GM12864 (cell line): Measurements from ENCODE around the gene B4GALNT1.
A peak's percentile ranks its signal among the peaks of the same experiment; 100 is the strongest.

Source experiments
- DNase-seq: peaks from one replicate; pipeline ENCODE4 v3.0.0-alpha.2; 2011; ENCODE audit warnings: low read depth
- H3K4me3 ChIP-seq: 2 replicates; pipeline ENCODE4 v1.5.1; 2011; ENCODE audit warnings: mild to moderate bottlenecking, low read depth, low read length, control low read depth
- CTCF ChIP-seq: IDR thresholded peaks from 2 replicates; pipeline ENCODE4 v1.5.1; 2011; ENCODE audit warnings: low read depth, mild to moderate bottlenecking, moderate library complexity, low read length, control low read depth, inconsistent platforms; ENCODE audit errors: missing control alignments

Gene B4GALNT1

GRCh38 chr12:57612711-57613426 lies 20.1 kb downstream of the B4GALNT1 start:
- H3K4me3 ChIP-seq = no peak overlapping the region
- no peak for TF ChIP-seq CTCF
- DNase-seq = no peak

GRCh38 chr12:57611827-57612710 lies 20.9 kb downstream of the B4GALNT1 start:
- H3K4me3 ChIP-seq = no peak overlapping the region
- TF ChIP-seq CTCF = no peak
- no peak for DNase-seq

GRCh38 chr12:57611108-57611826 lies 21.7 kb downstream of the B4GALNT1 start, which contains the start of gene ARHGEF25:
Gene ARHGEF25, plus strand, starts transcription at chr12:57611435. Its CDS starts 460 bp downstream, at chr12:57611895.
- TF ChIP-seq CTCF = no peak
- peak within 1 kb of the TSS; percentile 46 for H3K4me3 ChIP-seq
- DNase-seq = no peak

- no peak for TF ChIP-seq CTCF
Measured at GRCh38 chr12:57610554-57611107, 22.4 kb downstream of the B4GALNT1 start.

GRCh38 chr12:57609781-57610553 lies 23.0 kb downstream of the B4GALNT1 start:
- no peak overlapping the region for H3K4me3 ChIP-seq
- no peak for TF ChIP-seq CTCF
- DNase-seq = no peak

More at GRCh38 chr12:57610554-57611107, 22.4 kb downstream of the B4GALNT1 start:
- no peak overlapping the region for H3K4me3 ChIP-seq
- no peak for DNase-seq
